ENCODE measurements around the gene RIBC1.

DNA sequence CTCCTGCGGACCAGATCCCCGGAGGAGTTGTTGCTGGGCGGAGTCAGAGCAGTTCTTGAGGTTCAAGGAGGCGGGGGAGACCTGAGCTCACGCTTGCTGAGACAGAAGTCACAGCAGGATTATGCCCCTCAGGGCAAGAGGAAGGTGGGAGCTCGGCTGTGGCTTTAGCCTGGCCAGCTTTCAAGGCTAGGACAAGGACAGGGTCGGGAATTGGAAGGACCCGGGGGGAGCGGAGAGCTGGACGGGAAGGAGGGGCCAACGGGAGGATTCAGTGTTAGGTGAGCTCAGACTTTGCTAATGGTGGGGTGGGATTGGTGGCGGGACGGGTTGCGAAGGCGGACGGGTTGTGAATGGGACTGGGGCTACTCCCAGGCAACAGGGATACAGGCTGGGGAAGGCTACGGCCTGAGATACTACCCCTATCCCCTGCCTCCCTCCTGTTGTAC is at the start of gene RIBC1:
- TF ChIP-seq, protein P1, sequence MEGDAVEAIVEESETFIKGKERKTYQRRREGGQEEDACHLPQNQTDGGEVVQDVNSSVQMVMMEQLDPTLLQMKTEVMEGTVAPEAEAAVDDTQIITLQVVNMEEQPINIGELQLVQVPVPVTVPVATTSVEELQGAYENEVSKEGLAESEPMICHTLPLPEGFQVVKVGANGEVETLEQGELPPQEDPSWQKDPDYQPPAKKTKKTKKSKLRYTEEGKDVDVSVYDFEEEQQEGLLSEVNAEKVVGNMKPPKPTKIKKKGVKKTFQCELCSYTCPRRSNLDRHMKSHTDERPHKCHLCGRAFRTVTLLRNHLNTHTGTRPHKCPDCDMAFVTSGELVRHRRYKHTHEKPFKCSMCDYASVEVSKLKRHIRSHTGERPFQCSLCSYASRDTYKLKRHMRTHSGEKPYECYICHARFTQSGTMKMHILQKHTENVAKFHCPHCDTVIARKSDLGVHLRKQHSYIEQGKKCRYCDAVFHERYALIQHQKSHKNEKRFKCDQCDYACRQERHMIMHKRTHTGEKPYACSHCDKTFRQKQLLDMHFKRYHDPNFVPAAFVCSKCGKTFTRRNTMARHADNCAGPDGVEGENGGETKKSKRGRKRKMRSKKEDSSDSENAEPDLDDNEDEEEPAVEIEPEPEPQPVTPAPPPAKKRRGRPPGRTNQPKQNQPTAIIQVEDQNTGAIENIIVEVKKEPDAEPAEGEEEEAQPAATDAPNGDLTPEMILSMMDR (IDR thresholded peaks at IDR 0.05) = no peak
- no peak for TF ChIP-seq POLR2A (IDR thresholded peaks at IDR 0.05)
